Measurements from ENCODE around the gene SPTB.
A peak's percentile ranks its signal among the peaks of the same experiment; 100 is the strongest.
"Not testable (repeated sequence)": the region's sequence is repeated elsewhere in the genome, so short reads cannot be mapped to it uniquely, and the experiment has no call there.

The SPTB gene

DNA sequence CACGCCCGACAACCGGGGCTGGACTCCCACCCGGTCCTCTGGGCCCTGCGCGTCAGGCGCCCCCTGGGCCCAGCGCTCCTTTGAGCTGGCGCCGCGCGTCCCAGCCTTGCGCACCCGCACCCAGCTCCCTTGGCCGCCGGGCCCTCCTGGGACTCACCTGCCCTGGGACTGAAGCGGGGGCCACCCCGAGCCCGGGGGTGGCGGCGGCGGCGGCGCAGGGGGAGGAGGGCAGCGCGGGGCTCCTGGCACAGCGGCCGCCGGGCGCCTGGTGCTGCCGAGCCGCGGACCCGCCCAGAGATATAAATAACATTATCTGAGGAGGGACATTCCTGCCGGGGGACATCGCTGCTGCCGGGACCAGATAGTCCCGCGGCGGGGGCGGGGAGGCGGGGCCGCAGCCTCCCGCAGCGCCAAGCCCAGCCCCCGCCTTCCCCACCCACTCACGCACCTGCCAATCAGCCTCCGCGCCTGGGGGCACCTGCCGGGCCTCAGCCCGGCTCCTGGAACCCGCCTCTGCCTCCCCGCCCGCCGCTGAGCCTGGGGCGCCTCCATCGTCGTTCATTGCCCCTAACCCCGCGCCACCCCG lies at the start of gene SPTB:
SPTB (minus strand) TSS at position 273 of the 586 bp plus-strand sequence. CDS start 56,813 bp downstream, outside the sequence.
- DNase-seq, result peak; percentile 20 to 59 (median 24)

DNA sequence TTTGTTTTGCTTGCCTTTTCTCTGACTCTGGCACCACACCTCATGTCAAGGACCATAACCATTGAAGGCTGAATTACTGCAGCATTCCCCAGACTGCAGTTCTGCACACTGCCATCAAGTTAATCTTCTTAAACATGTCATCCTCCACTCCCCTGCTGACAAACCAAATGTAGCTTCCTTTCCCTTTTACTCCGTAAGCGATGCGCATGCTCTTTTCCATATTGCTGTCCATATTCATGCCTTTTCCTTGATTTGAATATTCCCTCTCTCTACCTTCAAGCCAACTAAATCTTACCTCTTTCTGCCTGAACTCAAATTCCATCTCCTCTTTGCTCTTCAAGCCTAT lies 49.3 kb upstream of the SPTB start:
- DNase-seq, result no peak

- DNase-seq, result no peak
Measured at GRCh38 chr14:64928239-64929013, 48.7 kb upstream of the SPTB start.

DNA sequence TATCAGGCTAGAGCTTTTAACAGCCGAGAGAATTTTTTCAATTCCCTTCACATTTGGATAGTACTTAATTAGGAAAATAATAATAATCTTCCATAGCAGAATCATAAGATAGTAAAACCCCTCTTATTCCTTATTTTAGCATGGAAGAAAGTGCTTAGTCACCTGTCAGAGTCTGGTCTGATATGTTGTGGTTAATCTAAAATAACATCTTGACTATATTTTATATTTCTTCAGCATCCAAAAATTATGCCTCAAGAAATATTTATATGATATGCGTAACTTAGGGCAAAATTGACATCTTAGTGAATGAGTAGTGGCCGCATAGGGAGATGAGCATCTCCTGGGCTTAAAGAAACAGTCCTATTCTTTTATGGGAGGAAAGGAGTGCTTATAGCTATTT lies 47.3 kb upstream of the SPTB start:
- DNase-seq, result no peak

DNA sequence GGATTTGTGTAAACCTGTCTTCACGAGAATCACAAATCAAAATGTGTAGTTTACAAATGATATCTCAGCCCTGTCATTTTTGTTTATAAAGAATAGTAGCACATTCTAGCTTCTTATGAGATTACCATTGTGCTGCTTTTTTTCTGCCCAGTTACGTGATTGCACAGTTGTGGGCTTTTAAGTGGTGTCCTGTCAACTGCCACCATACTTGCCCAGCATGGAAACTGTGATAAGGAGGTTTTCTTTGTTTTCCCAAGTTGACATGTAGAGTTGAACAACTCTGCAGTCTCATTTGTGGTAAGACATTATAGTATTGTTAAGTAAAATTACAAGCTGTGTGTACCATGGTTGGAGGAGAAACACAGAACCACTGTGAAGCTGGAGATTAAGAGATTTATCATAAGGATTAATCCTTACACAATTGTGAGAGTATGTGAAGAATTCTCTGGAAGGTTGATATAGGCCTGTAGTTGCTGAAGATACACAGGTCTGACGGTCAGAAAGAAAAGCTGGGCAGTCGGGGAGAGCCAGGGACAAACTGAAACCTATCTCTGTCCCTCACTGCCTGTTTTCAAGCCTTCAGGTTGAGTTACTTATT lies 46.8 kb upstream of the SPTB start:
- no peak for DNase-seq

DNA sequence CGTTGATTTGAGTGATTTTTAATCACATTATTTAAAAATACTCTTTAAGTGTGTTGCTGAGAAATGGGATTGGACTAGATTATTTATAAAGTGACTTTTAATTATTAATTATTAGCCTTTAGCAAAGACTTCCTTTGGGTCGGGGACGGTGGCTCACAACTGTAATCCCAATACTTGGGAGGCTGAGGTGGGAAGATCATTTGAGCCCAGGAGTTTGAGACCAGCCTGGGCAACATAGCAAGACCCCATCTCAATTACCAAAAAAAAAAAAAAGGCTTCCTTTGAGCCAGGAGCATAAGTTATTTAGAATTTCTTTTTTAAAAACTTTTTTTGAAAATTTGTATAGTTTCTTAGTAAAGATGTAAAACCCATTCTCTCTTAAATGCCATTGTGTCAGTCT lies 43.3 kb upstream of the SPTB start:
- no peak for DNase-seq

GRCh38 chr14:64920465-64920864 lies 40.8 kb upstream of the SPTB start:
- DNase-seq, result no peak

DNA sequence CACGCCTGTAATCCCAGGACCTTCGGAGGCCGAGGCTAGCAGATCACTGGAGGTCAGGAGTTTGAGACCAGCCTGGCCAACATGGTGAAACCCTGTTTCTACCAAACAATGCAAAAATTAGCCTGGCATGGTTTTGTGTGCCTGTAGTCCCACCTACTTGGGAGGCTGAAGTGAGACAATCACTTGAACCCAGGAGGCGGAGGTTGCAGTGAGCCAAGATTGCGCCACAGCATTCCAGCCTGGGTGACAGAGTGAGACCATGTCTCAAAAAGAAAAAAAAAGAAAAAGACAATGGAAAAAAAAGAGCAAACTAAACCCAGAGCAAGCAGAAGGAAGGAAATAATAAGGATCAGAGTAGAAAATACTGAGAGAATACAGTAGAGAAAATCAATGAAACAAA lies 39.9 kb upstream of the SPTB start:
- DNase-seq, result no peak

- no peak for DNase-seq
Measured at GRCh38 chr14:64919215-64919614, 39.5 kb upstream of the SPTB start.

DNA sequence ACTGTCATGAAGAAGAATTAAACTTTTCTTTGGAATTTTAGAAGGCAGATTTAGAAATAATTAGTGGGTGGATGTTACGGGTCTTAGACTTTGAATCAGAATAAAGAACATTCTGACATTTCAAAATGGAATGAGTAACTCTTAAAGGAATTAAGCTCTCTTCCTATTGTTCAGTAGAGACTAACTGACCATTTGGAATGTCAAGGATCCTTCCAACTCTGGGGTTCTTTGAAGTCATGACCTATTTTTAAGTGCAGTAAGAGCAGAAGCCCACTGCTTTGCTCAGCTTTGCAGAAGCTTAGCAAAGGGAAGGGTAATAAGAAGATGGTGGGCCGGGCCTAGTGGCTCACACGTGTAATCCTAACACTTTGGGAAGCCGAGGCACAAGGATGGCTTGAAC lies 38.5 kb upstream of the SPTB start:
- no peak for DNase-seq

GRCh38 chr14:64915797-64916196 lies 36.1 kb upstream of the SPTB start:
- DNase-seq, result no peak

DNA sequence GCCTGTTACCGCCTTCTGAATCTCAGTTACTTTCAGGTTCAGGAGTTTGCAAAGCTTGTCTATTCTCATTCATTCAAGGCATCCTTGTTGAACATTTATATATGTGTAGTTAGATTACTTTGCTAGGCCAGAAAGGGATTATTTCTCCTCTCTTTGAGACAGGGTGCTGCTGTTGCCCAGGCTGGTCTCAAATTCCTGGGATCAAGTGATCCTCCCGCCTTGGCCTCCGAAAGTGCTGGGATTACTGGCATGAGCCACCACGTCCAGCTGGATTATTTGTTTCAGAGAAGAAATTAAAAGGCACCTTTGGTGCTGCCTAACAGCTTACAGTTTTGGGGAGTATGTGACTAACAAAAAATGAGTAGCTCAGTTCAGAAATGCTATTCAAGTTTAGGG lies 35.3 kb upstream of the SPTB start:
- no peak for DNase-seq

DNA sequence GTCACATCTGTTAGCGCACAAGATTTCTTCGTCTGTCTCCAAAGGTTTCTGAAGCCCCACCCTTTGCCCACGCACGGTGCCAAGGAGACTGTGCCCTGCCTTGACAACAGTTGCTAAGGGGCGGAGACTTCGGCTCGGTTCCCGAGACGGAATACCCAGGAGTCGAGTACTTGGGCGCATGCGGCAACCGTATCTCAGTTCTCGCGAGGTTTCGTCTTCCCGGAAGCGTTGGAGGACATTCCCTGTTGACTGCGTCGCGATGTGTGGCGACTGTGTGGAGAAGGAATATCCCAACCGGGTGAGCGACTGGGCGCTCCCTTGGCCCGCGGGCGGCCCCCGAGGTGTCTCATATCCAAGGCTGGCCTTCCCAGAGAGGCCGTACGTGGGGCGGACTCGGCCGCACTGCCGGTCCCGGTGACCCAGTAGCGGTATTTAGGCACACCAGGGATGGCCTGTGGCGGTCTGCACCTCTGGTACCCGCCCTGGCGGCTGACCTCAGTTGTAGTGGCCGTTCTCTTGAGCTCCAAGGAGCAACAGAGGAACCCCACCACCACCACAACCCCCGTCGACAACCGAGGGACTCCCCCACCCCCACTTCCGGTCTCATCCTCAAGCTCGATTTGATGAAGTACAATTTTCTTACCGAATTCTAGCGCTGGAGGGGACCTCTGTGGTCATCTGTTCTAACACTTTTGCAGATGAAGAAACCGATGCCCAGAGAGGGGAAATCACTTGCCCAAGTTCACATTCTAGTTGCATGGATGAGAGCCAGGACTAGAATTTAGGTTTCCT lies 34.7 kb upstream of the SPTB start, which contains the start of gene CHURC1:
CHURC1 (plus strand) TSS at position 219 of the 792 bp plus-strand sequence; CDS start at position 260, 41 bp downstream.
- peak; percentile 81 to 92 (median 88) for DNase-seq

- DNase-seq, result not testable (repeated sequence)
Measured at GRCh38 chr14:64913477-64913876, 33.8 kb upstream of the SPTB start.

- DNase-seq, result no peak
Measured at GRCh38 chr14:64912261-64912660, 32.6 kb upstream of the SPTB start.

DNA sequence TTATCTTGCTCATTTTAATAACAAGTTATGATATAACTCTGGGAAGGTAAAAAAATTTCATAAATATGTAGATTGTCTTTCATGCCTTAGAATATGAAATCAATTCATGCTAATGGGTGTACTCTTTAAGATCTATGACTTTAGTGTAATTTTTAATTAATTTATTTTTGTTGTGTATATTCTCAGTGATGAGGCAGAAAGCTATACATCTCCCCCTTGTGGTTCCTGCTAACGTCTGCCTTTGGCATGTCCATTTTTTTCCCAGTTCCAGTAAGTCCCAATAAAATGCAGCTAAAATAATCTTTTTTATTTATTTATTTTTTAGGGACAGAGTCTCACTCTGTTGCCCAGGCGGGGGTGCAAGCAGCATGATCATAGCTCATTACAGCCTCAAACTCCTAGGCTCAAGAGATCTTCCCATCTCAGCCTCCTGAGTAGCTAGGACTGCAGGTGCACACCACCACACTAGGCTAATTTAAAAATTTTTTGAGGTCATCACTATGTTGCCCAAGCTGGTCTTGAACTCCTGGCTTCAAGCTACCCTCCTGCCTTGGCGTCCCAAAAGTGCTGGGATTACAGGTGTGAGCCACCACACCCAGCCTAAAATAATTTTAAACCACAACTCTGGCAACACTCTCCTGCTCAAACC lies 31.3 kb upstream of the SPTB start:
- no peak for DNase-seq

GRCh38 chr14:64906022-64906421 lies 26.3 kb upstream of the SPTB start:
- no peak for DNase-seq

GRCh38 chr14:64899958-64900357 lies 20.3 kb upstream of the SPTB start:
- DNase-seq, result no peak

DNA sequence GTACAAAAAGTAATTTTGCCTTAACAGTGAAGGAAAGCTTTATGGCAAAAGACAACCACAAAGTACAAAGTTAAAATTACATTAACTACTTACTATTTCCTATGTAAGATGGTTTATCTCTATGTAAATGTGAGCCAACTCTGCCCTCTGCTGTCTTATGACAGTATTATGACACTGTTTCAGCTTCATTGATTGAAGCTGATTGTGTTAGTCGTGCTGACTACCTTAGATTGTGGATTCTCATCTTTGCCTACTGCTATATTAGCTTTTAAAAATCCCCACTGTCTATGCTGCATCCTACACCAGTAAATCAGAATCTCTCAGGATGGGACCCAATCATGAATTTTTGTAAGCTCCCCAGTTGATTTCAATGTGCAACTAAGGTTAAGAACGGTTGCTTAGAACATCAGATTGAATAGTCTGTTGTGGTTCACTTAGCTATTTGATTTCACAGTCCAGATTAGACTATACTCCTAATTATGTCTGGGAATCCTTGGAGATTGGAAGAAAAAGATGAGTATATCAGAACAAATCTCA lies 12.2 kb upstream of the SPTB start:
- DNase-seq, result no peak

- no peak for DNase-seq
Measured at GRCh38 chr14:64891173-64891838, 11.6 kb upstream of the SPTB start.

GRCh38 chr14:64889352-64889751 lies 9.6 kb upstream of the SPTB start:
- DNase-seq, result no peak

DNA sequence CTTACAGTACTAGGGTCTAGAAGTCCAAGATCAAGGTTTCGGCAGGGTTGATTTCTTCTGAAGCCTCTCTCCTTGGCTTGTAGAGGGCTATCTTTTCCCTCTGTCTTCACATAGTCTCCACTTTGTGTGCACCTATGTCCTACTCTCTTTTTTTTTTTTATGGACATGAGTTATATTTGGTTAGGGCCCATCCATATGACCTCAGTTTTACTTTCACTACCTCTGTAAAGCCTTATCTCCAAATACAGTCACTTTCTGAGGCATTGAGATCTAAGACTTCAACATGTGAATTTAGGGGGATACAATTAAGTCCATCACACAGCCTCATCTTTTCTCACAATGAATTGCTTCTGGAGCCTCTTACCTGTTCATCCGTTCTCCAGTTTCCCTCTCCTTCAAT lies 5.9 kb upstream of the SPTB start:
- DNase-seq, result no peak
